Astrocyte (in vitro differentiated cells and primary cell): Measurements from ENCODE around the gene DNLZ. TPM values are rescaled to one million over a fixed set of nuclear protein-coding genes. Genes with fewer than 3 reads are reported as not detected.
"Not testable (repeated sequence)": the region's sequence is repeated elsewhere in the genome, so short reads cannot be mapped to it uniquely, and the experiment has no call there.

Experiments
- DNase-seq: peaks from one replicate; pipeline ENCODE4 v3.0.0-alpha.2; 2010; ENCODE audit warnings: low read depth
- FAIRE-seq: peaks from 2 replicates; lab custom pipeline; 2011; peaks lifted over from hg19 to GRCh38; lab: Jason Lieb, UNC
- H2AFZ ChIP-seq: 2 replicates; pipeline ENCODE4 v1.6.0; 2012; ENCODE audit warnings: low read depth, low read length, inconsistent platforms
- H3K27ac ChIP-seq: 2 replicates; pipeline ENCODE4 v1.5.1; 2011; ENCODE audit warnings: low read depth, low read length, inconsistent platforms
- H3K27me3 ChIP-seq: 2 replicates; pipeline ENCODE4 v1.6.0; 2011; ENCODE audit warnings: low read length, inconsistent platforms; ENCODE audit not compliant: insufficient read depth
- H3K36me3 ChIP-seq: 2 replicates; pipeline ENCODE4 v1.5.1; 2011; ENCODE audit warnings: low read length, inconsistent platforms; ENCODE audit not compliant: insufficient read depth
- H3K4me1 ChIP-seq: 2 replicates; pipeline ENCODE4 v1.5.1; 2011; ENCODE audit warnings: low read length, inconsistent platforms; ENCODE audit not compliant: insufficient read depth
- H3K4me2 ChIP-seq: 2 replicates; pipeline ENCODE4 v1.6.0; 2012; ENCODE audit warnings: low read length, inconsistent platforms
- H3K4me3 ChIP-seq: 2 replicates; pipeline ENCODE4 v1.5.1; 2011; ENCODE audit warnings: low read depth, mild to moderate bottlenecking, low read length, inconsistent platforms; ENCODE audit not compliant: insufficient read depth
- H3K79me2 ChIP-seq: 2 replicates; pipeline ENCODE4 v1.6.0; 2012; ENCODE audit warnings: mild to moderate bottlenecking, low read length, inconsistent platforms; ENCODE audit not compliant: insufficient read depth
- H3K9ac ChIP-seq: 2 replicates; pipeline ENCODE4 v1.6.0; 2012; ENCODE audit warnings: mild to moderate bottlenecking, low read length, inconsistent platforms
- H3K9me3 ChIP-seq: 2 replicates; pipeline ENCODE4 v1.5.1; 2012; ENCODE audit warnings: low read depth, mild to moderate bottlenecking, low read length, inconsistent platforms; ENCODE audit not compliant: insufficient read depth
- H4K20me1 ChIP-seq: 2 replicates; pipeline ENCODE4 v1.6.0; 2012; ENCODE audit warnings: low read length, inconsistent platforms; ENCODE audit not compliant: insufficient read depth
- H3K27ac Mint-ChIP-seq: one replicate; pipeline ENCODE4 v1.8.0; 2021; ENCODE audit warnings: mild to moderate bottlenecking, mixed read lengths; ENCODE audit not compliant: unreplicated experiment
- H3K27me3 Mint-ChIP-seq: one replicate; pipeline ENCODE4 v1.8.0; 2021; ENCODE audit warnings: low read depth, mixed read lengths; ENCODE audit not compliant: unreplicated experiment
- H3K36me3 Mint-ChIP-seq: one replicate; pipeline ENCODE4 v1.8.0; 2021; ENCODE audit warnings: low read depth, mixed read lengths; ENCODE audit not compliant: unreplicated experiment
- H3K4me1 Mint-ChIP-seq: one replicate; pipeline ENCODE4 v1.8.0; 2021; ENCODE audit warnings: low read depth, mixed read lengths; ENCODE audit not compliant: unreplicated experiment
- H3K4me3 Mint-ChIP-seq: one replicate; pipeline ENCODE4 v1.8.0; 2021; ENCODE audit warnings: mild to moderate bottlenecking, moderate library complexity, mixed read lengths; ENCODE audit not compliant: unreplicated experiment
- H3K9me3 Mint-ChIP-seq: one replicate; pipeline ENCODE4 v1.8.0; 2021; ENCODE audit warnings: mild to moderate bottlenecking, mixed read lengths; ENCODE audit not compliant: unreplicated experiment
- EZH2 ChIP-seq: IDR thresholded peaks from 2 replicates; pipeline ENCODE4 v1.6.1; 2012; ENCODE audit warnings: mild to moderate bottlenecking, low read length, inconsistent platforms; ENCODE audit not compliant: insufficient read depth
- total RNA-seq: library from RNA; stranded (reverse); gene quantifications from 2 replicates; pipeline ENCODE4 v1.2.1, GENCODE V29; 2021
- TF ChIP-seq, protein P1 (sequence below): IDR thresholded peaks from 2 replicates; pipeline ENCODE4 v1.5.1; 2011; ENCODE audit warnings: low read depth, mild to moderate bottlenecking, inconsistent platforms, low read length, moderate library complexity; ENCODE audit not compliant: insufficient read depth

DNLZ gene
- total RNA-seq, 1 donor from 2014 or later, result 17.4 TPM

DNA sequence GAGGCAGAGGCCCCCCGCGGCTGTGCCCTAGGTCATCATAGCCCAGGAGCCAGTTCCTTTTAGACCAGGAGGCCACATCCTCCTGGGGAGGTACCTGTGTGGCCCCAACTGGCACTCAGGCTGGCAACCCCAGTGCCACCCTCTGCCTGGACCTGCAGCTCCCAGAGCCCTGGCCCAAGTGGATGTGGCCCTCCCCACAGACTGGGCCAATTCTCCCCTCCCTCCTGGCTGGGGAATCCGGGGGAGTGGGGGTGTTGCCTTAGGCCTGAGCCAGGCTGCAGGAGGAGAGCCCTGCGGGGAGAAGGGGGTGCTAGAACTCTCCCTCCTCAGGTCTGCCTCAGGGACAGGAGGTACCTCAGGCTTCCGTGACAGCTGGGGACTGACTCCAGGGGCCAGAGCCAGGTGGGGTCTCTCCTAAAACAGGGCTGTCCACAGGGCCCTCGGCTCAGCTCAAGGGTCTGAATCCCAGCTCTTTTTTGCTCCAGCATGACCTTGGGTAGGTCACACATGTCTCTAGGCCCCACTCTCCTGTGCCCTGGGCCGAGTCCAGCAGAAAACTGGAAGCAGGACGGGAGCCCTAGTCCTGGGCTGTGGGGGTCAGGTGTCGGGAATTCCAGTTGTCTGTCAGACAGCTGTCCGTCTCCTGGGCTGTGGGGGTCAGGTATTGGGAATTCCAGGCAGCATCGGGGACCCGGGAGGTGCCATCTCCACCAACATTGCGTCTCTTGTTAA, 9.6 kb downstream of the DNLZ start:
- Histone ChIP-seq H2AFZ (no peak overlapping the region), H4K20me1 (peaks cover 23% of the 10 kb centered on the region), H3K27ac (no peak overlapping the region), H3K9me3 (no peaks in the 10 kb centered on the region), H3K4me1 (peaks cover 14% of the 10 kb centered on the region), H3K4me3 (no peak overlapping the region), H3K36me3 (no peaks in the 10 kb centered on the region), H3K79me2 (no peaks in the 10 kb centered on the region), H3K9ac (no peak overlapping the region), H3K4me2 (no peak overlapping the region), H3K27me3 (no peaks in the 10 kb centered on the region)
- no peaks in the 10 kb centered on the region for H3K9me3 Mint-ChIP-seq
- H3K27ac Mint-ChIP-seq, result no peak overlapping the region
- H3K4me3 Mint-ChIP-seq, result no peak overlapping the region
- TF ChIP-seq, protein P1, sequence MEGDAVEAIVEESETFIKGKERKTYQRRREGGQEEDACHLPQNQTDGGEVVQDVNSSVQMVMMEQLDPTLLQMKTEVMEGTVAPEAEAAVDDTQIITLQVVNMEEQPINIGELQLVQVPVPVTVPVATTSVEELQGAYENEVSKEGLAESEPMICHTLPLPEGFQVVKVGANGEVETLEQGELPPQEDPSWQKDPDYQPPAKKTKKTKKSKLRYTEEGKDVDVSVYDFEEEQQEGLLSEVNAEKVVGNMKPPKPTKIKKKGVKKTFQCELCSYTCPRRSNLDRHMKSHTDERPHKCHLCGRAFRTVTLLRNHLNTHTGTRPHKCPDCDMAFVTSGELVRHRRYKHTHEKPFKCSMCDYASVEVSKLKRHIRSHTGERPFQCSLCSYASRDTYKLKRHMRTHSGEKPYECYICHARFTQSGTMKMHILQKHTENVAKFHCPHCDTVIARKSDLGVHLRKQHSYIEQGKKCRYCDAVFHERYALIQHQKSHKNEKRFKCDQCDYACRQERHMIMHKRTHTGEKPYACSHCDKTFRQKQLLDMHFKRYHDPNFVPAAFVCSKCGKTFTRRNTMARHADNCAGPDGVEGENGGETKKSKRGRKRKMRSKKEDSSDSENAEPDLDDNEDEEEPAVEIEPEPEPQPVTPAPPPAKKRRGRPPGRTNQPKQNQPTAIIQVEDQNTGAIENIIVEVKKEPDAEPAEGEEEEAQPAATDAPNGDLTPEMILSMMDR, result no peak
- no peak for TF ChIP-seq EZH2
- no peaks in the 10 kb centered on the region for H3K36me3 Mint-ChIP-seq
- FAIRE-seq (no peak), DNase-seq (no peak)
- H3K27me3 Mint-ChIP-seq, result no peaks in the 10 kb centered on the region
- H3K4me1 Mint-ChIP-seq, result peaks cover 6% of the 10 kb centered on the region

DNA sequence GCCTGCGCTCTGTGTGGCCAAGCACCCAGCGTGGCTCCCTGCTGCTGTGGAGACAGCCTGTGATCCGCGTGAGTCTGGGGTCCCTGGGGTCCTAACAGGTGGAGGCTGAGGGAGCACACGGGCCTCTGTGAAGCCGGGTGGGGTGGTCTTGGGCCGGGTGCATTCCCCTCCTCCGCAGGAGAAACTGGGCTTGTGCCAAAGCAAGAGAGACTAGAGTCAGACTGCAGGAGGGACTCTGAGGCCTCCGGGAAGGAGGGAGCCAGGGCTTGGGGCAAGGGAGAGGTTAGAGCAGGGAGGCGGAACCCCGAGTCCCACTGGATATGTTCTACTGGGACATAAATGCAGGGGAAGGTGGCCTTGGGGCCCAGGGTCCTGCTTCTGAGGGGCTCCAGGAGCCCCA, 10.5 kb downstream of the DNLZ start:
- Histone ChIP-seq H3K4me3 (no peak overlapping the region), H3K9me3 (no peaks in the 10 kb centered on the region), H2AFZ (no peak overlapping the region), H3K4me2 (no peak overlapping the region), H4K20me1 (peaks cover 25% of the 10 kb centered on the region), H3K9ac (no peak overlapping the region), H3K27me3 (no peaks in the 10 kb centered on the region), H3K36me3 (no peaks in the 10 kb centered on the region), H3K4me1 (peaks cover 14% of the 10 kb centered on the region), H3K79me2 (no peaks in the 10 kb centered on the region), H3K27ac (no peak overlapping the region)
- Mint-ChIP-seq H3K4me3 (no peak overlapping the region), H3K27ac (no peak overlapping the region), H3K9me3 (no peaks in the 10 kb centered on the region), H3K27me3 (no peaks in the 10 kb centered on the region), H3K36me3 (no peaks in the 10 kb centered on the region), H3K4me1 (peaks cover 6% of the 10 kb centered on the region)
- TF ChIP-seq, protein P1, result no peak
- no peak for TF ChIP-seq EZH2
- FAIRE-seq (no peak), DNase-seq (no peak)

DNA sequence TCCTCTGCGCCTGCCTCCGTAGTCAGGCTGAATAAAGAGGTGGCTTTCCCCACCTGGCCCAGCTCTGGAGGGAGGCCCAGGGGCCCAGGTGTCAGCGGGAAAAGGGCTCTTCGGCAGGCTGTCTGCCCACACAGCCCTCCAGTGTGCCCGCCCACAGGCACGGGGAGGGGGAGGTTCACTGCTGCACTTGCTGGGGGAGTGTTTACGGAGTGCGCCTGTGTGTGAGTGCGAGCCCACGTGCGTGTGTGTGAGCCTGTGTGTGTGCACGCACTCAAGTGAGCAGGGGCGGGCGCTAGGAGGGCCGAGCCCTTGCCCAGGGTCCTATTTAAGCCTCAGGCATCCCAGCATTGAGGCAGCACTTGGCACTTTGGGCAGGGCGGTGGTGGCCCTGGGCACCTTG, 10.9 kb downstream of the DNLZ start:
- Histone ChIP-seq H3K4me2 (no peak overlapping the region), H3K27ac (no peak overlapping the region), H3K9me3 (no peaks in the 10 kb centered on the region), H3K79me2 (no peaks in the 10 kb centered on the region), H3K4me1 (peaks cover 14% of the 10 kb centered on the region), H3K9ac (no peak overlapping the region), H3K36me3 (no peaks in the 10 kb centered on the region), H4K20me1 (peaks cover 29% of the 10 kb centered on the region), H3K27me3 (no peaks in the 10 kb centered on the region), H2AFZ (no peak overlapping the region), H3K4me3 (no peak overlapping the region)
- no peak overlapping the region for H3K4me3 Mint-ChIP-seq
- no peak overlapping the region for H3K27ac Mint-ChIP-seq
- DNase-seq (no peak), FAIRE-seq (no peak)
- TF ChIP-seq, protein P1, result no peak
- TF ChIP-seq EZH2, result no peak
- H3K36me3 Mint-ChIP-seq, result no peaks in the 10 kb centered on the region
- H3K27me3 Mint-ChIP-seq, result no peaks in the 10 kb centered on the region
- peaks cover 6% of the 10 kb centered on the region for H3K4me1 Mint-ChIP-seq
- H3K9me3 Mint-ChIP-seq, result no peaks in the 10 kb centered on the region

DNA sequence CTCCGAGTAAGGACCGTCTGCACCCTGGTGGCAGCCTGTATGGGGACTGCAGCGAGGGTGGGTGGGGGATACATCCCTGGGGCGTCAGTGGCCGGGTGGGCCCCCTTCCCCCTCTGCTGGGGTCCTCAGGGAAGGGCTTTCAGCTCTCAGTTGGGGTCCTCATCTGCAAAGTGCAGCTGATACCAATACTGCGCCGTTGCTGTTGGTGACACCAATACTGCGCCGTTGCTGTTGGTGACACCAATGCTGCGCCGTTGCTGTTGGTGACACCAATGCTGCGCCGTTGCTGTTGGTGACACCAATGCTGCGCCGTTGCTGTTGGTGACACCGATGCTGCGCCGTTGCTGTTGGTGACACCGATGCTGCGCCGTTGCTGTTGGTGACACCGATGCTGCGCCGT, 11.7 kb downstream of the DNLZ start:
- not testable (repeated sequence) for H3K27me3 ChIP-seq, H3K27ac ChIP-seq, H3K4me3 ChIP-seq, H3K36me3 ChIP-seq, H3K79me2 ChIP-seq, FAIRE-seq, H3K4me2 ChIP-seq, H3K27me3 Mint-ChIP-seq, H2AFZ ChIP-seq, DNase-seq, H3K4me1 Mint-ChIP-seq, H3K27ac Mint-ChIP-seq, H3K36me3 Mint-ChIP-seq, H3K9me3 ChIP-seq, H3K9ac ChIP-seq, H3K4me3 Mint-ChIP-seq, H3K9me3 Mint-ChIP-seq
- peaks cover 14% of the 10 kb centered on the region for H3K4me1 ChIP-seq
- peaks cover 35% of the 10 kb centered on the region for H4K20me1 ChIP-seq
